Measurements from ENCODE around the gene CDC25C.

CDC25C gene

GRCh38 chr5:138246822-138247221 is 84.8 kb downstream of the CDC25C start:
- no peaks in the 10 kb centered on the region for H3K4me1 ChIP-seq (ENCODE audit: low read length)
- no peaks in the 10 kb centered on the region for H3K9me2 ChIP-seq (replicated peaks; ENCODE audit: insufficient read depth, low read length)
- DNase-seq: no peak
- no peak overlapping the region for H3K9ac ChIP-seq (ENCODE audit: low read length)
- no peaks in the 10 kb centered on the region for H3F3A ChIP-seq (ENCODE audit: insufficient read depth, low read length)
- H3K9me3 ChIP-seq (replicated peaks; ENCODE audit: insufficient read depth, low read length): no peaks in the 10 kb centered on the region
- no peaks in the 10 kb centered on the region for H3K79me2 ChIP-seq (ENCODE audit: low read length)
- no peaks in the 10 kb centered on the region for H3K27me3 ChIP-seq (replicated peaks; ENCODE audit: insufficient read depth, low read length)
- no peak overlapping the region for H2AFZ ChIP-seq (ENCODE audit: low read length)
- no peaks in the 10 kb centered on the region for H4K20me1 ChIP-seq (ENCODE audit: insufficient read depth, low read length)
- H3K36me3 ChIP-seq (replicated peaks; ENCODE audit: insufficient read depth, low read length): no peaks in the 10 kb centered on the region
- H3K4me2 ChIP-seq (ENCODE audit: low read depth, low read length): no peak overlapping the region
- no peak for TF ChIP-seq EZH2 (optimal IDR thresholded peaks at IDR 0.05; ENCODE audit: low read depth, low read length)
- TF ChIP-seq CTCF (IDR thresholded peaks at IDR 0.05; ENCODE audit: low read length): no peak
- TF ChIP-seq EZH2phosphoT487 (IDR thresholded peaks at IDR 0.05; ENCODE audit: low read length): no peak
- no peak overlapping the region for H3K4me3 ChIP-seq (ENCODE audit: low read length)
- H3K27ac ChIP-seq (ENCODE audit: low read length): no peak overlapping the region

GRCh38 chr5:138246334-138246733 is 85.3 kb downstream of the CDC25C start:
- no peak overlapping the region for H3K9ac ChIP-seq (ENCODE audit: low read length)
- no peaks in the 10 kb centered on the region for H3F3A ChIP-seq (ENCODE audit: insufficient read depth, low read length)
- no peaks in the 10 kb centered on the region for H3K4me1 ChIP-seq (ENCODE audit: low read length)
- H3K9me3 ChIP-seq (replicated peaks; ENCODE audit: insufficient read depth, low read length): no peaks in the 10 kb centered on the region
- H3K4me3 ChIP-seq (ENCODE audit: low read length): no peak overlapping the region
- H4K20me1 ChIP-seq (ENCODE audit: insufficient read depth, low read length): no peaks in the 10 kb centered on the region
- no peak for TF ChIP-seq CTCF (IDR thresholded peaks at IDR 0.05; ENCODE audit: low read length)
- no peak for TF ChIP-seq EZH2 (optimal IDR thresholded peaks at IDR 0.05; ENCODE audit: low read depth, low read length)
- no peak for TF ChIP-seq EZH2phosphoT487 (IDR thresholded peaks at IDR 0.05; ENCODE audit: low read length)
- no peak overlapping the region for H2AFZ ChIP-seq (ENCODE audit: low read length)
- H3K79me2 ChIP-seq (ENCODE audit: low read length): no peaks in the 10 kb centered on the region
- no peak overlapping the region for H3K27ac ChIP-seq (ENCODE audit: low read length)
- no peak overlapping the region for H3K4me2 ChIP-seq (ENCODE audit: low read depth, low read length)
- H3K36me3 ChIP-seq (replicated peaks; ENCODE audit: insufficient read depth, low read length): no peaks in the 10 kb centered on the region
- no peaks in the 10 kb centered on the region for H3K9me2 ChIP-seq (replicated peaks; ENCODE audit: insufficient read depth, low read length)
- no peak for DNase-seq
- no peaks in the 10 kb centered on the region; the same call in 1 of the 2 replicates for H3K27me3 ChIP-seq (replicated peaks; ENCODE audit: insufficient read depth, low read length)

GRCh38 chr5:138245717-138246116 is 85.9 kb downstream of the CDC25C start:
- Histone ChIP-seq H3K27ac (ENCODE audit: low read length) (no peak overlapping the region), H3K4me1 (ENCODE audit: low read length) (no peaks in the 10 kb centered on the region), H3K4me2 (ENCODE audit: low read depth, low read length) (no peak overlapping the region), H3K79me2 (ENCODE audit: low read length) (no peaks in the 10 kb centered on the region), H3K4me3 (ENCODE audit: low read length) (no peak overlapping the region), H3F3A (ENCODE audit: insufficient read depth, low read length) (no peaks in the 10 kb centered on the region), H3K9me2 (replicated peaks; ENCODE audit: insufficient read depth, low read length) (no peaks in the 10 kb centered on the region), H2AFZ (ENCODE audit: low read length) (no peak overlapping the region), H3K9ac (ENCODE audit: low read length) (no peak overlapping the region), H3K9me3 (replicated peaks; ENCODE audit: insufficient read depth, low read length) (no peaks in the 10 kb centered on the region), H3K27me3 (replicated peaks; ENCODE audit: insufficient read depth, low read length) (peaks cover 6% of the 10 kb centered on the region; the same call in 1 of the 2 replicates), H3K36me3 (replicated peaks; ENCODE audit: insufficient read depth, low read length) (no peaks in the 10 kb centered on the region), H4K20me1 (ENCODE audit: insufficient read depth, low read length) (no peaks in the 10 kb centered on the region)
- no peak for TF ChIP-seq EZH2phosphoT487 (IDR thresholded peaks at IDR 0.05; ENCODE audit: low read length)
- TF ChIP-seq CTCF (IDR thresholded peaks at IDR 0.05; ENCODE audit: low read length): no peak
- no peak for DNase-seq
